HG03521 (cell line): ENCODE measurements around the gene ATXN1.

ENCODE experiments used
- ATAC-seq: cut with Tn5 transposase; IDR thresholded peaks from one replicate; pipeline ENCODE4 v1.9.1; 2021; ENCODE audit warnings: mild to moderate bottlenecking, moderate library complexity; ENCODE audit not compliant: unreplicated experiment

Gene ATXN1

DNA sequence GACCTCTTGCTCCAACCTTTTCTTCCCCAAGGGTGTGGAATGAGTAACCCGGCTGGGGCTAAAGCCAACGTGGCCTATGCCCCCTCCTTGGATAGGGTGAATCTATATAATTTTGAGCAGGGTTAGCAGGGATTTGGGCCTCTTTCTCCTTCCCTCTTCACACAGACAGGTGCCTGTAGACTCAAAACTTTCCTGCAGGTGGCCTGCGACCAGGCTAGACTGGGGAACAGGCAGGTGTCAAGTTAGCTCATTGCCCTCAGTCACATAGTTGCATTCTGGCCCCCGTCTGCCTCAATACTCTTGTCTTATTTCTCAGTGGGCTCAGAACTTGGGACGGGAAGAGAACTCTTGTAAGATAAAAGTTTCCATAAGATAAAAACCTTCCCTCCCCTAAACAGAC lies 243.0 kb downstream of the ATXN1 start:
- ATAC-seq: no peak

DNA sequence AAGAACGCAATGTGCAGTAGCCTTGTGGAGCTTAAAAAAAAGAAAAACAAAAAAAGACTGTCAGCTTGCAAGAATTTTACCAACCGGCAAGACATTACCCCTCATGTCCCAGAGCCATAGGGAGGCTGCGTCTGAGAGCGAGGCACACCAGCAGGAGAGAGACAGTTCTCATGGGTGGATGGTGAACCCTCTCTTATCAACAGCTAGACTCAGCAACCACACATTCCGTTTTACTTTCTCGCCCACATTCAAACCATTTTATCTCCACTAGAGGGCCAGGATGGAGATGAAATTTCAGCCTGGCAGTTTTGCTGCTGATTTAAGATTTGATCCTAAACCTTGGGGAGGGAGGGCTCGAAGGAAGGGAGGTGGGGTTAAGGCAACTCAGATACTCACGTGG lies 247.0 kb downstream of the ATXN1 start:
- ATAC-seq: no peak

DNA sequence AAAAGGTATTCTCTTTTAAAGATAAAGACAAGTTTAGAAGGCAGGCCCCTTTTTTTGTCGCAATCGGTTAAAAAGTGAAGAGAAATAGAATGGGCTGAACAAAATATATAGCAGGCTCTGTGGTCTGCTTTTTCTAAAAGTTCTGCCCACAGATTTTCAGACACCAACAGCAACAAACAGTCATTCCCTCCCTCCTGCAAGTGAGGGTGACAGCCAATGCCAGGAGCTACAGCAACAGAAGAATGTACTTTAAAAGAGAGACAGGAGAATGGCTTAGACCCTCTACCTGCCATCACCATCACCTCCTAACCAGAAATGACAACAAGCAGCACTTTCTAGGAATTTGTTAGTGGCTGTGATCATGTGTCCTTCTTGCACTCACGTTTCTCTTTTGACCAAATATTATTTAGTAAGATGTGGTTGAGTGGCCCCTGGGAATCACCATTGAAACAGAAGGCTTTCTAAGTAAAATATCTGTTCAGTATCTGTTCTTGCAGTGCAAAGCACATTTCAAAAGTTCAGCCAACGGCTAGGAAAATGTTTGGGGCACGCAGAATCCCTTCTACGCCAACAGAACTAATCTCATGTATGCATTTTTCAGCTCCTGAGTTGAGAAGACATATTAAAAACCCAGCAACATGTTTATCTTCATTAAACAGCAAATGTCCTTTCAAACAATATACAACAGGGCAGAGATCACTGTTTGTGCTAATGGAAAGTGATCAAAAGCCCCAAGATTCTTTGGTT lies 248.5 kb downstream of the ATXN1 start:
- no peak for ATAC-seq

DNA sequence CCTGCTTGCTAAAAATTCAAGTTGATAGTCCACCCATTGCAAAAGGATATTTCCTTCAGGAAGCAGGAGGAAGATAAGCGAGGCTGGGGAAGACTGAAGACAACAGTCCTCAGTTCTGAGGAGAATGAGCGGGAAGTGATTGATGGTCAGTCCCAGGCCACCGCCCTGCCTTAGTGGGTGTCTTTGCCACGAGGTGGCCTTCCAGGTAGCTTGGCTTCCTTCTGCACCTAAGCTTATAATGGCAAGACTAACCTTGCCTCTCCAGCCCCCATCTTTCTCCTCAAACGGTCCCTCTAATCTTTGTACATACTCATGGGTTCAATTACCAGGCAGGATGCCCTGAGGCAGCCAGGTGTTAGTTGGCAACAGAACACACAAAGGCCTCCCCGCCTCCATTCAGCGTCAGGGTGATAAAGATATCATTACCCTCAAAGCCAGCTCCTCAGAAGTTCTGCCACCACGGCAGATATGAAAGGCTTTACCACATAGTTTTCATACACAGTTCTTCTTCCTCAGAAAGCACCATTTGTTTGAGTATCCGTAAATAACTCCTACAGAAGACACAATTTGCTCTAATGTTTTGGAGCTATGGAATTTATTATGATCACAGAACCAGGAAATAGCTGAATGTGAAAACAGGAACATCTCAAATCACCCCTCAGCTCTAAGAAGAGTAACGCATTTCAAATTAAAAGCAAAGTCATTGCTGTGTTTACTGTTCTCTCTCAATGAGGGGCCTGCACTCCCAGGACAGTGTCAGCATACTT lies 249.4 kb downstream of the ATXN1 start:
- peak; percentile 63 for ATAC-seq

DNA sequence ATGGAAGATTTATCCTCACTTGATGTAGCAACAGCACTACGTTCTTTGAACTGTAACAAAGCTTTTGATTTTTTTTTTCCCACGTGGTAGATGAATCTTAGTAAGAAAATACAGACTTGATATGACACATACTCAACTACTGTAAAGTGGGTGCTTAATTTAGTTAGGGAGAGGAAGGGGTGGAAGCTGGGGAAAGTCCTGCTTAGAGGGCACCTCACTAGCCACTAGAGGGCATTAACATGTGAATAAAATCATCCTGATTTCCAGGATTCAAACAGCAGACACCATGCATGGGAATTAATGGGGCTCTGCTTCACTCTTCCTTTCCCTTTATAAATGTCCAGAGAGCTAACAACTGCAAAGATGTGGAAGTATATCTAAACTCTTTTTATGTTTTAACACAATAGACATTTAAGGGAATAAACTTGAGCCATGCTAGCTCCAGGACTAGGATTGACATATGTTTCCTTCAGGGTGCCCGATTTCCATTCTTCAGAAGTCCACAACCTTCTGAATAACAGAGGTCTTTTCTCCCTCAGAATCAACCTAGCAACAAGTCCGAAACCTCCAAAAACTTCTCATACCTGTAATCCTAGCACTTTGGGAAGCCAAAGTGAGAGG lies 250.1 kb downstream of the ATXN1 start:
- ATAC-seq: no peak

DNA sequence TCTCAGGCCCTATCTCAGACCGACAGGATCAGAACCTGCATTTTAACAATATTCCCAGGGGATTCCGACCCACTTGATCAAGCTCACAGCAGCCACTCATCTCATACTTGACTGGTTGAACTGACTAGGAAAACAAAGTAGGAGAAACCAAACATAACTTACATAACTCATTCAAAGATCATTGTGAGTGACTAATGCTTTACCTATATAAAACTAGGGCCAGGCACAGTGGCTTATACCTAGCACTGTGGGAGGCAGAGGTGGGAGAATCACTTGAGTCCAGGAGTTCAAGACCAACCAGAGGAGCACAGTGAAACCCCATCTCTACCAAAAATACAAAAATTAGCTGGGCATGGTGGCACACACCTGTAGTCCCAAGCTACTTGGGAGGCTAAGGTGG lies 251.0 kb downstream of the ATXN1 start:
- ATAC-seq: no peak

DNA sequence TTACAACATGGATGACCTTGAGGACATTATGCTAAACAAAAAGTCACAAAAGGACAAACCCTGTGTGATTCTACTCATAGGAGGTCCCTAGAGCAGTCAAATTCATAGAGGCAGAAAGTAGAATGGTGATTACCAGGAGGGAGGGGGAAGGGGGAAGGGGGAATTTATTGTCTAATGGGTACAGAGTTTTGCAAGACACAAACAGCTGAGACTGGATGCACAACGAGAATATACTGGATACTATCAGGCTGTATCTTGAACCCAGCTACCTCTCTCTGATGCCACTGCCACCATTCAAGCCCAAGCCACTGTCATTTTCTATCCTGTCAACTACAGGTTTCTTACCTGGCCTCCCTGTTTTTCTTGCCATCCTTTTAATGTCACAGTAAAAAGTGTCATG lies 252.3 kb downstream of the ATXN1 start:
- no peak for ATAC-seq

DNA sequence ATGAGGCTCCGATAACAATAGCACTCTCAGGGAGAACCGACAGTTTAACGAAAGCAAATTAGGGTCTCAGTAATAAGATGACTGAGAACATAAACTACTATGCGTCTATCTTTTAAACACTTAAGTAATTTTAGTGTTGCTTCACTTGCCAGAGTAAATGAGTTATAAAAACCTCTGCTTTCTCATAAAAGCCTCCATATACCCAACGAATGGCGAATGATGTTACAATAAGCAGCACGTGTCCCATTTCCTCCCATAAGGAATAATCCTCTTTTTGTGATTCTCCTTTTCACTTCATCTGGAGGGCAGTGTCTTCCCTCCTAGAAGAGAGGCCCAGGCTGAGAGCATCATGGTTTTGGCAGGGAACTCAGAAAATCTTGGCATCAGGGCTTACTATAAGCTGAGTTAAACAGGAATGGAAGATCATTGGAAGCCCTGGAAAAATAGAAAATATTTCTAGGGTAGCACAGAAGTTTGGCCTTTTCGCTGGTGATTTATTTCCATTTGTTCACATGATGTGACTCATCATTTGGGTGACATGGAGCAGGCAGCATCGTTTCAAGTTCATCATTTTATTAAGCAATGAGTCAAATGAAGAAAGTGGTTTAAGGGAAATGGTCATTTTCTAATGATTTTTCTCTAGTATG lies 255.4 kb downstream of the ATXN1 start:
- ATAC-seq: no peak

DNA sequence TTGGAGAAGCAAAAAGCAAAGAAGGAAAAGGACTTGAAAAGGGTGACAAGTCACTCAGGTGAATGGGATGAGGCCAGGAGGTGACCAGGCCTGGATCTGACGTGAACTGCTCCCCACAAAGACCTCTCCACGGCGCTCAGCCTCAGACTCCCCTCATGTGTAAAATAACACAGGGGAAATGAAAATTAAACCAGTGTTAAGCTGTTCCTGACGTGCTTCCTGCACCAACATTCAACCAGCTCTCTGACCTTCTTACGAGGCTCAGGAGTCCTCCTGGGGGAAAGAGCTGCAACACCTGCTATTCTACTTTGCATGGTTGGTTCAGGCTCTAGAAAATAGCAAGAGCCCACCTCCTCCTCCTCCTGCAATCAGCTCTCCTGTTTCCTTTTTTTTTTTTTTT lies 256.7 kb downstream of the ATXN1 start:
- ATAC-seq: no peak

DNA sequence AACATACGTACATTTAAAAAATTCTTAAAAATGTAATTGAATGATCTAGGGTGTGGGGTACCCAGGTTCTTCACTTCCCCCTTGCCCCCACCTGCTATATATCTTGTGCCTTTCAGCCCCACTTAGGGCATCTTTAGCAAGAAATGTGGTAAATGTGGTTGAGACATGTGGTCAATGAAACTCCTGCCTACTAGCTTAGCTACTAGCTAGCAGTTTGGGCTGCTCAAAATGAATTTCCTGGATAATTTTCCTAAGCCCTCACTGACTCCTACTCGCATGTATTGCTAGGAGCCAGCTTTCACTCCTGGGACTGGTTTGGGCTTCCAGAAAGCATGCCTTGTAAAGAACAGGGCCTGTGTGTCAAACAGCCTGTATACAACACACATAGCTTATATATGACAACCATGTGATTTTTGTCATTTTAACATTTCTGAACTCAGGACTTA lies 257.3 kb downstream of the ATXN1 start:
- peak; percentile 83 for ATAC-seq

DNA sequence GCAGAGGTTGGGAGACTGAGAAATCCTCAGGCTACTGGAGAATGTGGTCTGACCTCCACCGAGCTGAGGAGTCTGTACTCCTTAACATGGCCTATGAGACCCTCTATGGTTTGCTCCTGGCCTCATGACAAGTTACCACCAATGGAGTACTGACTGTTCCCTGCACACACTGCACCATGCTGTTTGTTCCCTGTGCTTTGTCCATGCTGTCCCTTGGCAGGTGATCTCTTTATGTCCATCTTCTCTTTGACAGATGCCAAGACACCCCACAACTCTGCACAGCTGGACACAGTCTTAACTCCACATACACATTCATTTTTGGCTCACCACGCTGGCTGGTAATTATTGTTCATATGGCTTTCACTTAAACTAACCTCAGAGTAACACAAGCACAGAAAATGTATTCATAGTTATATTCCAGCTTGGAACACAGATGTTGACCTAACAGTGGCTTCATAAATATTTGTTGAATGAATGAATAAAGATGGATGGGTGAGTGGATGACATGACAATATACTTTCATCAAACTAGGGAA lies 258.0 kb downstream of the ATXN1 start:
- no peak for ATAC-seq

DNA sequence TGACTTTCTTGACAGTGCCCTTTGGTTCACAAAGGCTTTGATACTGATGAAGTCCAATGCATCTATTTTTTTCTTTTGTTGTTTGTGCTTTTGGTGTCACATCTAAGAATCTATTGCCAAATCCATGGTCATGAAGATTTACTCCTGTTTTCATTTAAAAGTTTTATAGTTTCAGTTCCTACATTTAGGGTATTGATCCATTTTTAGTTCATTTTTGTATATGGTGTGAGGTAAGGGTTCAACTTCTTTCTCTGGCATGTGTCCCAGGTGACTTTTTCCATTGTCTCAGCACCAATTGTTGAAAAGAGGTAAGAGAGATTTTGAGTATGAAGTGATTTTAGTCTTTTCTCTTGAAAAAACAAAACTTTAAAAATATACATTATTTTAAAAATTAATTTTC lies 262.3 kb downstream of the ATXN1 start:
- ATAC-seq: no peak

DNA sequence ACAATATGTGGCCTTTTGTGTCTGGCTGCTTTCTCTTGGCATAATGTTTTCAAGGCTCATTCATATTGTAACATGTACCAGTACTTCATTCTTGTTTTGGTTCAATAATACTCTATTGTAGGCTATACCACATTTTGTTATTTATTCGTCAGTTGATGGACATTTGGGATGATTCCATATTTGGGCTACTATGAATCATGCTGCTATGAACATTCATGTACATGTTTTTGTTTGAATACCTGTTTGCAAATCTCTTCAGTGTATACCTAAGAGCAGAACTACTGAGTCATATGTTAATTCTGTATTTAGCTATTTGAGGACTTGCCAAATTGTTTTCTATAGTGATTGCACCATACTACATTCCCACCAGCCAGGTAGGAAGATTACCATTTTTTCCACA lies 263.0 kb downstream of the ATXN1 start:
- no peak for ATAC-seq

DNA sequence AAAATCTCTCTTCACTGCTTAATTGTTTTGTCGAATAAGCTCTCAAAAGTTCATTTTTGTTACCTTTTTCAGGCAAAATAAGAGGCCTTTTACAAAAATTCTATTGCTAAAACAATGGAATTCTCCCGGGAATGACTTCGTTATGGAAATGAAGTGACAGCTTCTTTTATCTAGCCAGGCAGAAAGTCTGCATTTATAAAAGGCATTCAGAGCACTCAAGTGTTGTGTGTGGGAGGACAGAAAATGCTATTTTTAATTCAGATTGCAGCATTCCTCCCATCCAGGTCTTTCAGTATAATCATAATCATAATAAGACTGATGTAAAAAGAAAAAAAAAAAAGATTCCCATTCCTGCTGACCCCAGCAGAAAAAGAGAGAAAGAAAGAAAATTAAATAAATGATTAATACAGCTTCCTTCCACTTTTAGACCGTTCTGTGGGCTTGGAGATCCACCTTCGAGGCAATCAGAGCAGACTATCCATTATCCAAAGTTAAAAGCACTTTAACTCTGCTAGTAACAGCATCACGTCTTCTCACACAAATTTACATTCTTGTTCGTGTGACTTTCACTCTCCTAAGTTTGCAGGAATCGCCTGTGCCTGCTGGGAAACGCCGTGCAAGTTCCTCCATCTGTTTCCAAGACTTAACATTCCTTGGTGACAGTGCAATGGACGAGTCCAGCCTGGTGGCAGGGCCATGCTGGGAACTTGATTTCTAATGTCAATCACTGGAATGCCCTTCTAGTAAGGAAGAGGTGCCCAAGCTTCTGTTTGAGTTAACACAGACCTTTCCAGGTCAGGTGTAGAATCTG lies 264.1 kb downstream of the ATXN1 start:
- no peak for ATAC-seq

DNA sequence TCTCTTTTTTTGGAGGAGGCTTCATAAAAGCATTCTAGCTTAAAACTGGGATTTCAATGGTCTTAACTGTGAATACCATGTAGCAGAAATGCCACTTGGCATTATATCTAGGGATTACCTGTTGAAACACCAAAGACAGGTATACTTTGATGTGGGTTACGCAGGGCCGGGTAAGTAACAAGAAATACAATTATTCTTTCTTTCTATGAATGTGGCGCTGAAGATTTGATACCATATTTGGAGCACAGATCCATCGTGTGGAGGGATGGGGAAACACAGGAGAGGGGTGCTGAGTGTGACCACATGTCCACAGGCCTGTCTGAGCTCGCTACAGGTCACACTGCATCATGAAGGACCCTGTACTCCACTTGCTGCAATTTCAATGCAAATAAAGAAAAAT lies 265.1 kb downstream of the ATXN1 start:
- ATAC-seq: no peak

DNA sequence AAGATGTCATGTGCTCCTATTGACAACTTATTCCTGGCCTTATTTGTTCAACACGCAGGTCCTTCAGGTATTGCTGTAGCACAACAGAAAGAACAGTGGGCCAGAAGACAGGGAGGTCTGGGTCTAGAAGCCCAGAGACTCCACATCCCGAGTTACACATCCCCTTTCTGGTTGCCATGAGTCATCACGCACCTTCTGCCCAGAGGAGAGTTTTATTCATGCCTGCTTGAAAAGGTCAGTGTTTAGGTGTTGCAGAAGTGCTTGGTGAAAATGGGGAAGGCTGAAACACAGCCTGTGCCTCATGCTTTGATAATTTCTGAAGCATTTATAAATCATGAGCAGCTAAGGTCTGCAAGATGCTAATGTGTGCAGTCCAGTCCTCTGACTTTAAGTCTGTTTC lies 266.5 kb downstream of the ATXN1 start:
- ATAC-seq: peak; percentile 83

DNA sequence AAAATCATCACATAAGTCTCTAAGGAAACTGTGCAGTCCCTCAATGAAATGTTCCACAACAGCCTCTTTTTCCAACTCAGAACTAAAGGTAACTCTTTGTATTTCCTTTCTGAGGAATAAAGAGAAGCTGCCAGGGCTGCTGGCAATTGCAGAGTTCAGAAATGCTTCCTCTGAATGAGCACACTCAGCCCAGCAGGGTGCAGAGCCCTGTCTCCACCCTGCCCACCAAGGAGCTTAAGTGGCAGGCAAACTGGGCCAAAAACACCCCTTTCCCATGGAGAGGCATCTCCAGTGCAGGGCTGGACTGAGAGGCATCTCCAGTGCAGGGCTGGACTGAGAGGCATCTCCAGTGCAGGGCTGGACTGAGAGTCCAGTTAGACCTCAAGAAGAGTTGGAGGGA lies 267.5 kb downstream of the ATXN1 start:
- ATAC-seq: no peak

DNA sequence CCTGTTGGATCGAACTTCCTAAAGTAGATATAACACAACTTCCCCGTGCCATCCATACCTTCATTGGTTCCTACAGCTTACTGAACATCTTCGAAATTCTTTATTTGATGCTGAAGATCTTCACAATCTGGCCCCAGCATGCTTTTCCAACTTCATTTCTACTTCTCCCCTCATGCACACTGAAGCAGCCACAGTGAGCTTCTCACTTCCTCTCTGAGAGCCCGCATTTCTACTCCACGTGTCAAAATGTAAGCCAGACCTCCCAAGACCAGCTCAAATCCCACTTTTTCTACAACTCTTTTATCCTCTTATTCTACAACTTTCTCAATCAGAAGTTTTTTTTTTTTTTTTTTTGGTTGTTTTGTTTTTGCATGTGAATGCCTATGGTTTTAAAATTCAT lies 268.1 kb downstream of the ATXN1 start:
- ATAC-seq: no peak

DNA sequence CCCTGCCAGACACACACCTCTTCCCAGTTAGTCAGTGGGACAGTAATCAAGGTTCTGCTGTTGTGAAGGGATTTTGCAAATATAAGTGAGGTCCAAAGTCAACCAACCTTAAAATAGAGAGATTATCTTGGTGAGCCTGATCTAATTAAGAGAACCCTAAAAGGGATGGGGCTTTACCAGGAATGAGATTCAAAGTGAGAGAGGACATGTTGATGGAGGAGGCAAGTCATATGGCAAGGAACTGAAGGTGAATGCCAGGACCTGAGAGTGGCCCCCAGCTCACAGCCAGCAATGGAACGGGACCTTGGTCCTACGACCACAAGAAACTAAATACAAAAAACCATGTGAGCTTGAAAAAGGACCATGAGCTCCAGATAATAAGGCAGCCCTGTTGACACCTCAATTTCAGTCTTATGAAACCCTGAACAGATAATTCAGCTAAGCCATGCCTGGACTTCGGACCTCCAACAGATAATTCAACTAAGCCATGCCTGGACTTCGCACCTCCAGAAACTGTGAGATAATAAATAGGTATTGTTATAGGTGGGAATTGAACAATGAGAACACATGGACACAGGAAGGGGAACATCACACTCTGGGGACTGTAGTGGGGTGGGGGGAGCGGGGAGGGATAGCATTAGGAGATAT lies 269.5 kb downstream of the ATXN1 start:
- no peak for ATAC-seq

DNA sequence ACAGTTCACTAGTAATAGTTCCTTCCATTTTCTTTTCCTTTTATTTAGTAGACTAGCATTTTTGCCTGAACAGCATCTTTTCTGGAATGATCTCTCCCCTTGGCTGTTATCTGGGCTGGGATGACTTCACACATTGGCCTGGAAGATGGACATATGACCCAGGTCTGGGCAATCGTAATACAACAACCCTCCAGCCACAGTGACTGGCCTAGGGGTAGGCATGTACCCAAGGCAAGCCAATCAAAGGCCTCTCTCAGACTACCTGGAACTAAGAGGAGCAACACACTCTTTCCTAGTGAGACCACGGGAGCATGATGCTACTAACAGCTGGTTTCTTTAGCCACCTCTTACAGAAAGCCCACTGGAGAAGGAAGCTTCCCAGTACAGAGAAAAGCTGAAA lies 270.6 kb downstream of the ATXN1 start:
- no peak for ATAC-seq
